ENCODE measurements around the gene CHORDC1.

CHORDC1 gene

GRCh38 chr11:90187839-90188238 is 35.0 kb downstream of the CHORDC1 start:
- Histone ChIP-seq H4K8ac (ENCODE audit: low read depth, low read length) (no peak overlapping the region), H2BK12ac (ENCODE audit: low read length) (no peak overlapping the region), H3K4me2 (ENCODE audit: insufficient read depth, low read length, poor library complexity, severe bottlenecking) (no peak overlapping the region), H2BK15ac (ENCODE audit: low read length) (no peak overlapping the region), H3K79me1 (ENCODE audit: low read depth, low read length) (no peaks in the 10 kb centered on the region), H3K27me3 (ENCODE audit: control insufficient read depth in 3 of 3, insufficient read depth in 3 of 3, low read depth in 1 of 3, low read length in 3 of 3) (no peaks in the 10 kb centered on the region), H3K4me1 (ENCODE audit: control insufficient read depth in 2 of 2, insufficient read depth in 1 of 2, low read depth in 1 of 2, low read length in 2 of 2) (no peaks in the 10 kb centered on the region), H3K4ac (ENCODE audit: low read length) (no peak overlapping the region), H2BK120ac (ENCODE audit: low read depth, low read length) (no peak overlapping the region), H3K18ac (ENCODE audit: low read length) (no peak overlapping the region), H2AFZ (ENCODE audit: low read length) (no peak overlapping the region), H4K91ac (ENCODE audit: low read depth, low read length, poor library complexity) (no peak overlapping the region), H2BK5ac (ENCODE audit: low read length) (no peak overlapping the region), H3K23ac (ENCODE audit: low read depth, low read length, poor library complexity) (no peak overlapping the region), H3K36me3 (replicated peaks in 1 of 2; ENCODE audit: control insufficient read depth in 2 of 2, insufficient read depth in 2 of 2, low read length in 2 of 2) (peaks cover 4 to 11% of the 10 kb centered on the region in 2 donors), H3K4me3 (ENCODE audit: low read length in 2 of 2) (no peak overlapping the region), H2AK5ac (ENCODE audit: low read depth, low read length) (no peak overlapping the region), H3K9me3 (replicated peaks in 1 of 2; ENCODE audit: control insufficient read depth in 2 of 2, insufficient read depth in 1 of 2, low read depth in 1 of 2, low read length in 2 of 2) (no peaks in the 10 kb centered on the region), H3K27ac (replicated peaks; ENCODE audit: low read length) (no peak overlapping the region), H3K14ac (ENCODE audit: low read length) (no peak overlapping the region), H3K9ac (ENCODE audit: low read depth, low read length, poor library complexity) (no peak overlapping the region)
- DNase-seq (ENCODE audit: low spot score), result no peak
- no CpG with 5 or more reads among the region's 3 CpGs for WGBS, 2 donors (ENCODE audit: extremely low coverage in 2 of 2, insufficient read length in 2 of 2, insufficient replicate concordance in 1 of 2)

- Histone ChIP-seq H3K4me3 (ENCODE audit: low read length in 2 of 2) (no peak overlapping the region), H3K4ac (ENCODE audit: low read length) (no peak overlapping the region), H3K23ac (ENCODE audit: low read depth, low read length, poor library complexity) (no peak overlapping the region), H3K14ac (ENCODE audit: low read length) (no peak overlapping the region), H3K27ac (replicated peaks; ENCODE audit: low read length) (no peak overlapping the region), H2BK120ac (ENCODE audit: low read depth, low read length) (no peak overlapping the region), H2AFZ (ENCODE audit: low read length) (no peak overlapping the region), H3K9me3 (replicated peaks in 1 of 2; ENCODE audit: control insufficient read depth in 2 of 2, insufficient read depth in 1 of 2, low read depth in 1 of 2, low read length in 2 of 2) (no peaks in the 10 kb centered on the region), H2BK5ac (ENCODE audit: low read length) (no peak overlapping the region), H3K36me3 (replicated peaks in 1 of 2; ENCODE audit: control insufficient read depth in 2 of 2, insufficient read depth in 2 of 2, low read length in 2 of 2) (peaks cover 0 to 2% of the 10 kb centered on the region in 2 donors), H2AK5ac (ENCODE audit: low read depth, low read length) (no peak overlapping the region), H3K4me2 (ENCODE audit: insufficient read depth, low read length, poor library complexity, severe bottlenecking) (no peak overlapping the region), H2BK12ac (ENCODE audit: low read length) (no peak overlapping the region), H4K8ac (ENCODE audit: low read depth, low read length) (no peak overlapping the region), H2BK15ac (ENCODE audit: low read length) (no peak overlapping the region), H3K79me1 (ENCODE audit: low read depth, low read length) (no peaks in the 10 kb centered on the region), H3K9ac (ENCODE audit: low read depth, low read length, poor library complexity) (no peak overlapping the region), H3K18ac (ENCODE audit: low read length) (no peak overlapping the region), H4K91ac (ENCODE audit: low read depth, low read length, poor library complexity) (no peak overlapping the region), H3K27me3 (ENCODE audit: control insufficient read depth in 3 of 3, insufficient read depth in 3 of 3, low read depth in 1 of 3, low read length in 3 of 3) (no peaks in the 10 kb centered on the region), H3K4me1 (ENCODE audit: control insufficient read depth in 2 of 2, insufficient read depth in 1 of 2, low read depth in 1 of 2, low read length in 2 of 2) (no peaks in the 10 kb centered on the region)
- WGBS, 2 donors (ENCODE audit: extremely low coverage in 2 of 2, insufficient read length in 2 of 2, insufficient replicate concordance in 1 of 2), result no CpG with 5 or more reads among the region's 2 CpGs
- DNase-seq (ENCODE audit: low spot score), result no peak
These were observed 42.9 kb downstream of the CHORDC1 start for GRCh38 chr11:90179923-90180322.

GRCh38 chr11:90178751-90179150 is 44.1 kb downstream of the CHORDC1 start:
- no peak overlapping the region for H2BK12ac ChIP-seq (ENCODE audit: low read length)
- H2BK5ac ChIP-seq (ENCODE audit: low read length), result no peak overlapping the region
- H3K4me1 ChIP-seq (ENCODE audit: control insufficient read depth in 2 of 2, insufficient read depth in 1 of 2, low read depth in 1 of 2, low read length in 2 of 2), result no peaks in the 10 kb centered on the region
- H2AFZ ChIP-seq (ENCODE audit: low read length), result no peak overlapping the region
- H3K79me1 ChIP-seq (ENCODE audit: low read depth, low read length), result no peaks in the 10 kb centered on the region
- no peak for DNase-seq (ENCODE audit: low spot score)
- no peaks in the 10 kb centered on the region for H3K9me3 ChIP-seq (replicated peaks in 1 of 2; ENCODE audit: control insufficient read depth in 2 of 2, insufficient read depth in 1 of 2, low read depth in 1 of 2, low read length in 2 of 2)
- H2BK15ac ChIP-seq (ENCODE audit: low read length), result no peak overlapping the region
- no peak overlapping the region for H4K91ac ChIP-seq (ENCODE audit: low read depth, low read length, poor library complexity)
- no CpG with 5 or more reads among the region's 2 CpGs for WGBS, 2 donors (ENCODE audit: extremely low coverage in 2 of 2, insufficient read length in 2 of 2, insufficient replicate concordance in 1 of 2)
- H3K4me3 ChIP-seq (ENCODE audit: low read length in 2 of 2), result no peak overlapping the region
- no peak overlapping the region for H3K4ac ChIP-seq (ENCODE audit: low read length)
- H4K8ac ChIP-seq (ENCODE audit: low read depth, low read length), result no peak overlapping the region
- no peak overlapping the region for H3K9ac ChIP-seq (ENCODE audit: low read depth, low read length, poor library complexity)
- no peak overlapping the region for H3K23ac ChIP-seq (ENCODE audit: low read depth, low read length, poor library complexity)
- no peak overlapping the region for H3K4me2 ChIP-seq (ENCODE audit: insufficient read depth, low read length, poor library complexity, severe bottlenecking)
- H2AK5ac ChIP-seq (ENCODE audit: low read depth, low read length), result no peak overlapping the region
- no peak overlapping the region for H2BK120ac ChIP-seq (ENCODE audit: low read depth, low read length)
- H3K36me3 ChIP-seq (replicated peaks in 1 of 2; ENCODE audit: control insufficient read depth in 2 of 2, insufficient read depth in 2 of 2, low read length in 2 of 2), result peaks cover 0 to 2% of the 10 kb centered on the region in 2 donors
- no peak overlapping the region for H3K27ac ChIP-seq (replicated peaks; ENCODE audit: low read length)
- no peak overlapping the region for H3K14ac ChIP-seq (ENCODE audit: low read length)
- H3K27me3 ChIP-seq (ENCODE audit: control insufficient read depth in 3 of 3, insufficient read depth in 3 of 3, low read depth in 1 of 3, low read length in 3 of 3), result no peaks in the 10 kb centered on the region
- H3K18ac ChIP-seq (ENCODE audit: low read length), result no peak overlapping the region

- no peak overlapping the region for H3K23ac ChIP-seq (ENCODE audit: low read depth, low read length, poor library complexity)
- no peaks in the 10 kb centered on the region for H3K79me1 ChIP-seq (ENCODE audit: low read depth, low read length)
- DNase-seq (ENCODE audit: low spot score), result no peak
- no peak overlapping the region for H3K4me3 ChIP-seq (ENCODE audit: low read length in 2 of 2)
- no peaks in the 10 kb centered on the region for H3K4me1 ChIP-seq (ENCODE audit: control insufficient read depth in 2 of 2, insufficient read depth in 1 of 2, low read depth in 1 of 2, low read length in 2 of 2)
- H4K91ac ChIP-seq (ENCODE audit: low read depth, low read length, poor library complexity), result no peak overlapping the region
- no peak overlapping the region for H4K8ac ChIP-seq (ENCODE audit: low read depth, low read length)
- H3K27me3 ChIP-seq (ENCODE audit: control insufficient read depth in 3 of 3, insufficient read depth in 3 of 3, low read depth in 1 of 3, low read length in 3 of 3), result no peaks in the 10 kb centered on the region
- no peak overlapping the region for H3K14ac ChIP-seq (ENCODE audit: low read length)
- H3K36me3 ChIP-seq (replicated peaks in 1 of 2; ENCODE audit: control insufficient read depth in 2 of 2, insufficient read depth in 2 of 2, low read length in 2 of 2), result no peaks in the 10 kb centered on the region
- no peak overlapping the region for H2BK12ac ChIP-seq (ENCODE audit: low read length)
- no CpG with 5 or more reads among the region's 1 CpG for WGBS, 2 donors (ENCODE audit: extremely low coverage in 2 of 2, insufficient read length in 2 of 2, insufficient replicate concordance in 1 of 2)
- no peaks in the 10 kb centered on the region for H3K9me3 ChIP-seq (replicated peaks in 1 of 2; ENCODE audit: control insufficient read depth in 2 of 2, insufficient read depth in 1 of 2, low read depth in 1 of 2, low read length in 2 of 2)
- no peak overlapping the region for H3K4me2 ChIP-seq (ENCODE audit: insufficient read depth, low read length, poor library complexity, severe bottlenecking)
- no peak overlapping the region for H3K18ac ChIP-seq (ENCODE audit: low read length)
- H3K9ac ChIP-seq (ENCODE audit: low read depth, low read length, poor library complexity), result no peak overlapping the region
- no peak overlapping the region for H2BK5ac ChIP-seq (ENCODE audit: low read length)
- no peak overlapping the region for H2BK120ac ChIP-seq (ENCODE audit: low read depth, low read length)
- no peak overlapping the region for H3K4ac ChIP-seq (ENCODE audit: low read length)
- H2AFZ ChIP-seq (ENCODE audit: low read length), result no peak overlapping the region
- no peak overlapping the region for H3K27ac ChIP-seq (replicated peaks; ENCODE audit: low read length)
- no peak overlapping the region for H2AK5ac ChIP-seq (ENCODE audit: low read depth, low read length)
- no peak overlapping the region for H2BK15ac ChIP-seq (ENCODE audit: low read length)
These were observed 46.8 kb downstream of the CHORDC1 start for GRCh38 chr11:90176069-90176468.

All from neuronal stem cell (in vitro differentiated cells).